ENCODE measurements around the gene PHYKPL.

- TF ChIP-seq CTCF (CRISPR knock-in tag; IDR thresholded peaks at IDR 0.05), result no peak
- no peak for TF ChIP-seq YY1 (IDR thresholded peaks at IDR 0.05; ENCODE audit: insufficient read depth, insufficient replicate concordance, low read depth, low read length)
- no peak for TF ChIP-seq ZNF841 (CRISPR knock-in tag; IDR thresholded peaks at IDR 0.05; ENCODE audit: borderline replicate concordance)
- TF ChIP-seq KDM1A (CRISPR knock-in tag; IDR thresholded peaks at IDR 0.05), result no peak
- TF ChIP-seq POLR2AphosphoS5 (IDR thresholded peaks at IDR 0.05; ENCODE audit: low read depth, low read length), result no peak
- TF ChIP-seq ZC3H4 (CRISPR knock-in tag; IDR thresholded peaks at IDR 0.05; ENCODE audit: borderline replicate concordance), result no peak
- TF ChIP-seq NR2F1 (CRISPR knock-in tag; IDR thresholded peaks at IDR 0.05), result no peak
- no peak for TF ChIP-seq ZNF292 (CRISPR knock-in tag; IDR thresholded peaks at IDR 0.05; ENCODE audit: borderline replicate concordance, low read depth)
- TF ChIP-seq ATF3 (CRISPR knock-in tag; IDR thresholded peaks at IDR 0.05), result no peak
Observed at GRCh38 chr5:178271231-178271630, 38.6 kb upstream of the PHYKPL start.
